ENCODE data around the gene GALNT18. TPM values are rescaled to one million over a fixed set of nuclear protein-coding genes. Genes with fewer than 3 reads are reported as not detected.

Gene GALNT18
- total RNA-seq, 3 donors from 2014 or later (not counting 1 experiment from before 2014, with no cell fraction given) = 0.18 to 0.42 (median 0.38) TPM

- Mint-ChIP-seq H3K27ac (no peak overlapping the region), H3K9me3 (no peaks in the 10 kb centered on the region), H3K4me3 (no peak overlapping the region), H3K36me3 (no peaks in the 10 kb centered on the region), H3K4me1 (no peaks in the 10 kb centered on the region), H3K27me3 (ENCODE audit: low read depth in 2 of 2) (peaks cover 0 to 2% of the 10 kb centered on the region in 2 donors)
- intact Hi-C loops (cut with micrococcal nuclease) = no loop called here
- Histone ChIP-seq H3K4me1 (ENCODE audit: control insufficient read depth, insufficient read depth, low read length) (no peaks in the 10 kb centered on the region), H3K27ac (ENCODE audit: low read length) (no peak overlapping the region), H3K27me3 (ENCODE audit: control insufficient read depth, insufficient read depth, low read length) (no peaks in the 10 kb centered on the region), H3K4me3 (ENCODE audit: low read length) (no peak overlapping the region), H3K36me3 (ENCODE audit: control insufficient read depth, insufficient read depth, low read length) (no peaks in the 10 kb centered on the region), H3K9me3 (ENCODE audit: control insufficient read depth, insufficient read depth, low read length) (no peaks in the 10 kb centered on the region)
- TF ChIP-seq CTCF (IDR thresholded peaks at IDR 0.05) = no peak
- 90% methylated on average over 5 of the region's 5 CpGs for WGBS (ENCODE audit: insufficient coverage)
- DNase-seq = no peak
- ATAC-seq = no peak
Observed at GRCh38 chr11:11545285-11546275, 76.2 kb downstream of the GALNT18 start.

DNA sequence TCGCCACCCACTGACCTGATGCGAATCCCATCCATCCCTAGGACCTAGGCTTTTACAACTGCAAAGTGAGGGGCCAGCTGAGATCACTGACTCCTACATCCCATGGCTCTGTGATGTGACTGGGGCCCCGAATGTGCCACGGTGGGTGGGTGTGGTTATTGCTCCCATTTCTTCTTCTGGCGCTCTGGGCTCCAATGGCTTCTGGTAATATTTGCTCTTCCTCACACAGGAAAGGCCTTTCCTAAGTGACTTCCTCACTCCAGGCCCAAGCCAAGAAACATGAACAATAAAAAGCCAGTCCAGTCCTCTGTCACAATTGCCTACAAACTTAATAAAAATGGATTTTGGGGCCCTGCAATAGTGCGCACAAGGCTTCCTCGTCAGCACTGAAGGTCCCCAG lies 78.1 kb downstream of the GALNT18 start:
- H3K4me1 Mint-ChIP-seq = no peaks in the 10 kb centered on the region
- no peak overlapping the region for H3K27ac Mint-ChIP-seq
- Histone ChIP-seq H3K27me3 (ENCODE audit: control insufficient read depth, insufficient read depth, low read length) (no peaks in the 10 kb centered on the region), H3K4me1 (ENCODE audit: control insufficient read depth, insufficient read depth, low read length) (no peaks in the 10 kb centered on the region), H3K4me3 (ENCODE audit: low read length) (no peak overlapping the region), H3K27ac (ENCODE audit: low read length) (no peak overlapping the region), H3K9me3 (ENCODE audit: control insufficient read depth, insufficient read depth, low read length) (no peaks in the 10 kb centered on the region), H3K36me3 (ENCODE audit: control insufficient read depth, insufficient read depth, low read length) (no peaks in the 10 kb centered on the region)
- DNase-seq = no peak
- 93% methylated on average over 7 of the region's 7 CpGs for WGBS (ENCODE audit: insufficient coverage)
- H3K9me3 Mint-ChIP-seq = no peaks in the 10 kb centered on the region
- TF ChIP-seq CTCF (IDR thresholded peaks at IDR 0.05) = no peak
- no peaks in the 10 kb centered on the region for H3K36me3 Mint-ChIP-seq
- ATAC-seq = no peak
- intact Hi-C loops (cut with micrococcal nuclease) = no loop called here
- H3K4me3 Mint-ChIP-seq = no peak overlapping the region
- peaks cover 0 to 2% of the 10 kb centered on the region in 2 donors for H3K27me3 Mint-ChIP-seq (ENCODE audit: low read depth in 2 of 2)

GRCh38 chr11:11540157-11540556 lies 81.6 kb downstream of the GALNT18 start:
- 79% methylated on average over 6 of the region's 6 CpGs for WGBS (ENCODE audit: insufficient coverage)
- ATAC-seq = no peak
- no peaks in the 10 kb centered on the region for H3K27me3 Mint-ChIP-seq (ENCODE audit: low read depth in 2 of 2)
- H3K9me3 Mint-ChIP-seq = no peaks in the 10 kb centered on the region
- no peak overlapping the region for H3K4me3 Mint-ChIP-seq
- no peaks in the 10 kb centered on the region for H3K36me3 ChIP-seq (ENCODE audit: control insufficient read depth, insufficient read depth, low read length)
- H3K4me3 ChIP-seq (ENCODE audit: low read length) = no peak overlapping the region
- intact Hi-C loops (cut with micrococcal nuclease) = no loop called here
- H3K36me3 Mint-ChIP-seq = no peaks in the 10 kb centered on the region
- no peak overlapping the region for H3K27ac Mint-ChIP-seq
- H3K4me1 Mint-ChIP-seq = peaks cover 0 to 4% of the 10 kb centered on the region in 2 donors
- H3K27ac ChIP-seq (ENCODE audit: low read length) = no peak overlapping the region
- H3K9me3 ChIP-seq (ENCODE audit: control insufficient read depth, insufficient read depth, low read length) = no peaks in the 10 kb centered on the region
- no peaks in the 10 kb centered on the region for H3K27me3 ChIP-seq (ENCODE audit: control insufficient read depth, insufficient read depth, low read length)
- H3K4me1 ChIP-seq (ENCODE audit: control insufficient read depth, insufficient read depth, low read length) = no peaks in the 10 kb centered on the region
- no peak for DNase-seq
- TF ChIP-seq CTCF (IDR thresholded peaks at IDR 0.05) = no peak

All from natural killer cell (primary cell).